NK-92 (cell line): Measurements from ENCODE around the gene HDDC2.

Source experiments
- DNase-seq: peaks from one replicate; lab custom pipeline; 2025; ENCODE audit not compliant: unreplicated experiment; lab: John Stamatoyannopoulos, UW

HDDC2 gene

GRCh38 chr6:125301435-125302391 lies at the start of gene HDDC2:
HDDC2 (minus strand) TSS chr6:125301967; CDS start chr6:125301932, 35 bp downstream.
- no peak for DNase-seq

GRCh38 chr6:125346926-125347563 lies 45.3 kb upstream of the HDDC2 start:
- no peak for DNase-seq

GRCh38 chr6:125346201-125346925 lies 44.6 kb upstream of the HDDC2 start:
- DNase-seq = no peak

- DNase-seq = no peak
These were observed 39.7 kb upstream of the HDDC2 start for GRCh38 chr6:125341460-125341859.

GRCh38 chr6:125340991-125341390 lies 39.2 kb upstream of the HDDC2 start:
- no peak for DNase-seq

GRCh38 chr6:125340175-125340835 lies 38.5 kb upstream of the HDDC2 start:
- DNase-seq = no peak

GRCh38 chr6:125339653-125340052 lies 37.9 kb upstream of the HDDC2 start:
- no peak for DNase-seq

GRCh38 chr6:125338381-125338780 lies 36.6 kb upstream of the HDDC2 start:
- no peak for DNase-seq

- no peak for DNase-seq
These were observed 35.9 kb upstream of the HDDC2 start for GRCh38 chr6:125337706-125338105.

- no peak for DNase-seq
These were observed 30.9 kb upstream of the HDDC2 start for GRCh38 chr6:125332664-125333063.

- DNase-seq = no peak
These were observed 23.8 kb upstream of the HDDC2 start for GRCh38 chr6:125325586-125325985.

- DNase-seq = no peak
These were observed 21.6 kb upstream of the HDDC2 start for GRCh38 chr6:125323376-125323775.

GRCh38 chr6:125316621-125317020 lies 14.9 kb upstream of the HDDC2 start:
- no peak for DNase-seq

GRCh38 chr6:125315548-125315947 lies 13.8 kb upstream of the HDDC2 start:
- DNase-seq = no peak

GRCh38 chr6:125314009-125314581 lies 12.3 kb upstream of the HDDC2 start:
- no peak for DNase-seq

- DNase-seq = no peak
These were observed 11.2 kb upstream of the HDDC2 start for GRCh38 chr6:125312950-125313349.

GRCh38 chr6:125312478-125312877 lies 10.7 kb upstream of the HDDC2 start:
- no peak for DNase-seq

- DNase-seq = no peak
These were observed 9.4 kb upstream of the HDDC2 start for GRCh38 chr6:125310994-125311649.

- no peak for DNase-seq
These were observed 6.3 kb upstream of the HDDC2 start for GRCh38 chr6:125307964-125308615.
